ENCODE results near the gene THBS3.
"Not testable (repeated sequence)": the region's sequence is repeated elsewhere in the genome, so short reads cannot be mapped to it uniquely, and the experiment has no call there.

THBS3 gene

DNA sequence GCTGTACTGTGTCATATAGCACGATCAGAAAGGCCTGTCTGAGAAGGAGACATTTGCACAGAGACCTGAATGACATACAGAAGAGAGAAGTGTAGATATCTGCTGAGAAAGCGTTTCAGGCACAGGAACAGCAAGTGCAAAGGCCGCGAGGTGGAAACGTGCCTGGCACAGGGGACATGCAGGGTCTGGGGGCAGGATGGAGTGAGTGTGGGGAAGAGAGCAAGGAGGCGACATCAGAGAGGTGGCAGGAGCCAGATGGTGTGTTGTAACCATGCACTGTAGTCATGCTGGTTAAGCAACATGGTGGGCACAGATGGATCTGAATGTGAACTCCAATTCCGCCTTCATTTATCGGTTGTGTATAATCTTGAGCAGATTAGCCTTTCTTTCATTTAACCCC, 47.6 kb downstream of the THBS3 start:
- POLR2A ChIA-PET (ENCODE audit: low non-redundant PET), result no interaction called here
- no peak for TF ChIP-seq CTCF (conservative IDR thresholded peaks at IDR 0.05; ENCODE audit: low read depth)
- no peak overlapping the region for H3K27ac ChIP-seq
- CTCF ChIA-PET, result interaction anchor here (0.6 kb wide), 1 partner anchor 33 kb away, joined by 5 read pairs; no protein-coding TSS in a partner anchor
- DNase-seq (ENCODE audit: low spot score), result no peak

DNA sequence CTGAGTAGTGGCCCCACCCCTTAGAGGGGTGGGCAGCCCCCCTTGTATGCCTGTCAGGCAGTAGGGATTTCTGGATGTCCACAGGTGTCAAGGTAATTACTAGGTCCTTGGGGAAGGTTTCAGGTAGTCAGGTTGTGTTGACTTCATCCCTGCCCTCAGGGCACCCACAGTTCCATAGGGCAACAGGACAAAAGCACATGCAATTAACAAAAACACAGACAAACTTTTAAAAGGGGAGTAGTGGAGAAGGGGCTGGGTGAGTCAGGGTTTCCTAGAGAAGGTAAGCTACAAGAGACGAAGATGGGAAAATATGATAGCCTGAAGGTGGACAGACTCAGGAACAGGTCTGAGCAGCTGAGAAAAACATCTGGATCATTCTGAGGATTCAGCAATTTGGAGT, 48.7 kb downstream of the THBS3 start:
- no peak for TF ChIP-seq CTCF (conservative IDR thresholded peaks at IDR 0.05; ENCODE audit: low read depth)
- ChIA-PET CTCF (no interaction called here), POLR2A (ENCODE audit: low non-redundant PET) (no interaction called here)
- no peak overlapping the region for H3K27ac ChIP-seq
- DNase-seq (ENCODE audit: low spot score), result no peak

GRCh38 chr1:155155996-155156643, 51.6 kb downstream of the THBS3 start:
- CTCF ChIA-PET, result interaction anchor here (1.0 kb wide), 1 partner anchor 17 kb away, joined by 5 read pairs; no protein-coding TSS in a partner anchor
- POLR2A ChIA-PET (ENCODE audit: low non-redundant PET); H3K27ac ChIP-seq; DNase-seq (ENCODE audit: low spot score): not testable (repeated sequence)
